Hepatic stellate cell (primary cell): ENCODE results near the gene FRMD4B.

Experiments
- DNase-seq: peaks from one replicate; pipeline ENCODE4 v3.0.0; 2011; ENCODE audit warnings: low spot score

Gene FRMD4B

GRCh38 chr3:69322158-69322509, 63.8 kb downstream of the FRMD4B start:
- DNase-seq: no peak

- DNase-seq: no peak
Measured at GRCh38 chr3:69321301-69322157, 64.4 kb downstream of the FRMD4B start.

- DNase-seq: no peak
Measured at GRCh38 chr3:69320871-69321271, 65.0 kb downstream of the FRMD4B start.

- DNase-seq: no peak
Measured at GRCh38 chr3:69319652-69320051, 66.2 kb downstream of the FRMD4B start.

GRCh38 chr3:69318410-69318809, 67.5 kb downstream of the FRMD4B start:
- no peak for DNase-seq

GRCh38 chr3:69313251-69313650, 72.6 kb downstream of the FRMD4B start:
- no peak for DNase-seq

GRCh38 chr3:69309814-69310213, 76.1 kb downstream of the FRMD4B start:
- DNase-seq: no peak

GRCh38 chr3:69306239-69307185, 79.4 kb downstream of the FRMD4B start:
- peak; percentile 53 for DNase-seq

- DNase-seq: no peak
Measured at GRCh38 chr3:69305011-69305410, 80.9 kb downstream of the FRMD4B start.

- DNase-seq: no peak
Measured at GRCh38 chr3:69304396-69304795, 81.5 kb downstream of the FRMD4B start.

- no peak for DNase-seq
Measured at GRCh38 chr3:69300296-69300695, 85.6 kb downstream of the FRMD4B start.

- DNase-seq: no peak
Measured at GRCh38 chr3:69299344-69299743, 86.5 kb downstream of the FRMD4B start.

GRCh38 chr3:69297501-69297900, 88.4 kb downstream of the FRMD4B start:
- DNase-seq: no peak

GRCh38 chr3:69296995-69297394, 88.9 kb downstream of the FRMD4B start:
- no peak for DNase-seq

- peak; percentile 52 for DNase-seq
Measured at GRCh38 chr3:69294014-69294766, 91.7 kb downstream of the FRMD4B start.

GRCh38 chr3:69292959-69293574, 92.8 kb downstream of the FRMD4B start:
- no peak for DNase-seq

- DNase-seq: no peak
Measured at GRCh38 chr3:69292185-69292584, 93.7 kb downstream of the FRMD4B start.

- no peak for DNase-seq
Measured at GRCh38 chr3:69290430-69290829, 95.5 kb downstream of the FRMD4B start.

- DNase-seq: no peak
Measured at GRCh38 chr3:69290006-69290405, 95.9 kb downstream of the FRMD4B start.

- DNase-seq: no peak
Measured at GRCh38 chr3:69288161-69288895, 97.6 kb downstream of the FRMD4B start.
